B cell (primary cell): Measurements from ENCODE around the gene ZNHIT2. TPM values are rescaled to one million over a fixed set of nuclear protein-coding genes. Genes with fewer than 3 reads are reported as not detected.

Source experiments
- ATAC-seq: fragments of 200-7000 bp; cut with Tn5 transposase; one replicate; pipeline ENCODE4 v1.10.0; 2021; ENCODE audit warnings: low read depth, mild to moderate bottlenecking, moderate number of reproducible peaks, moderate library complexity
- CTCF ChIA-PET: fragments of 350-600 bp; sonication (Branson Sonifier 250); formaldehyde crosslinking; loops from one replicate; lab custom pipeline; 2021; ENCODE audit warnings: antibody characterized with exemption, inconsistent platforms; lab: Charles Lee
- POLR2A ChIA-PET: fragments of 350-600 bp; sonication (Branson Sonifier 250); formaldehyde crosslinking; loops from one replicate; lab custom pipeline; 2021; ENCODE audit warnings: antibody characterized with exemption; lab: Charles Lee
- DNase-seq: peaks from one replicate; pipeline ENCODE4 v3.0.0; 2013
- H2AFZ ChIP-seq: 2 replicates; pipeline ENCODE4 v1.6.1; 2012; ENCODE audit warnings: mild to moderate bottlenecking, low read depth, low read length; ENCODE audit not compliant: insufficient read depth, poor library complexity, severe bottlenecking
- H3K27ac ChIP-seq, 2 donors: 1 replicate in 1 of 2; 2 replicates in 1 of 2; pipeline ENCODE4 v1.5.1; 2012 to 2013; ENCODE audit warnings: low read length in 2 of 2, mild to moderate bottlenecking in 2 of 2, moderate library complexity in 1 of 2
- H3K27me3 ChIP-seq, 4 experiments: fragments of 200-600 bp in 1 of 4; sonication (generic) in 1 of 4; replicated peaks in 1 of 4; 1 replicate in 2 of 4; 2 replicates in 2 of 4; pipeline versions ENCODE4 v1.6.1 to v1.7.0; 2013 to 2016; ENCODE audit warnings: low read length in 3 of 4, mild to moderate bottlenecking in 2 of 4, mixed read lengths in 1 of 4, moderate library complexity in 1 of 4; ENCODE audit not compliant: insufficient read depth in 4 of 4, control insufficient read depth in 3 of 4; ENCODE audit errors: control extremely low read depth in 1 of 4
- H3K36me3 ChIP-seq, 2 experiments: replicated peaks in 1 of 2; 1 replicate in 1 of 2; 2 replicates in 1 of 2; pipeline versions ENCODE4 v1.6.1 to v1.7.1; 2013; ENCODE audit warnings: low read length in 1 of 2; ENCODE audit not compliant: insufficient read depth in 2 of 2, control insufficient read depth in 1 of 2; ENCODE audit errors: control extremely low read depth in 1 of 2, extremely low read depth in 1 of 2
- H3K4me1 ChIP-seq, 2 donors: fragments of 200-600 bp in 1 of 2; sonication (generic) in 1 of 2; 1 replicate in 1 of 2; 2 replicates in 1 of 2; pipeline versions ENCODE4 v1.5.1 to v1.6.1; 2013 to 2017; ENCODE audit warnings: low read length in 2 of 2; ENCODE audit not compliant: control insufficient read depth in 2 of 2, insufficient read depth in 2 of 2
- H3K4me2 ChIP-seq: replicated peaks from 2 replicates; pipeline ENCODE3; 2012; ENCODE audit warnings: mild to moderate bottlenecking, low read depth, low read length; ENCODE audit not compliant: poor library complexity, severe bottlenecking
- H3K4me3 ChIP-seq, 5 experiments: fragments of 200-600 bp in 1 of 5; sonication (generic) in 1 of 5; 1 replicate in 3 of 5; 2 replicates in 2 of 5; pipeline versions ENCODE4 v1.5.1 to v1.7.0; 2011 to 2016; ENCODE audit warnings: low read length in 4 of 5, mild to moderate bottlenecking in 4 of 5, low read depth in 2 of 5, control low read depth in 1 of 5, moderate library complexity in 1 of 5; ENCODE audit not compliant: insufficient read depth in 1 of 5; ENCODE audit errors: control extremely low read depth in 1 of 5, extremely low read depth in 1 of 5
- H3K79me2 ChIP-seq: fragments of 200-600 bp; sonication (generic); one replicate; pipeline ENCODE4 v1.6.0; 2016; ENCODE audit warnings: low read length; ENCODE audit not compliant: control insufficient read depth, insufficient read depth
- H3K9ac ChIP-seq: fragments of 200-600 bp; sonication (generic); 2 replicates; pipeline ENCODE4 v1.6.1; 2017; ENCODE audit warnings: mild to moderate bottlenecking, low read length, moderate library complexity
- H3K9me3 ChIP-seq, 3 donors: one replicate each; pipeline versions ENCODE4 v1.6.1 to v1.7.1; 2013; ENCODE audit warnings: low read length in 2 of 3; ENCODE audit not compliant: control insufficient read depth in 2 of 3, insufficient read depth in 1 of 3; ENCODE audit errors: control extremely low read depth in 1 of 3
- H4K20me1 ChIP-seq: 2 replicates; pipeline ENCODE4 v1.6.0; 2012; ENCODE audit warnings: mild to moderate bottlenecking, low read length; ENCODE audit not compliant: insufficient read depth, control insufficient read depth, poor library complexity, severe bottlenecking
- H3K27ac Mint-ChIP-seq: one replicate; pipeline ENCODE4 v1.8.0; 2021; ENCODE audit warnings: mixed read lengths
- H3K27me3 Mint-ChIP-seq: one replicate; pipeline ENCODE4 v1.8.0; 2021; ENCODE audit warnings: mixed read lengths
- H3K4me1 Mint-ChIP-seq: one replicate; pipeline ENCODE4 v1.8.0; 2021; ENCODE audit warnings: mixed read lengths
- H3K4me3 Mint-ChIP-seq: one replicate; pipeline ENCODE4 v1.8.0; 2021; ENCODE audit warnings: mixed read lengths
- H3K9me3 Mint-ChIP-seq: one replicate; pipeline ENCODE4 v1.8.0; 2022; ENCODE audit warnings: mixed read lengths; ENCODE audit not compliant: insufficient read depth
- CTCF ChIP-seq: fragments of 200-600 bp; IDR thresholded peaks from one replicate; pipeline ENCODE4 v1.8.0; 2022; ENCODE audit warnings: antibody characterized with exemption, mild to moderate bottlenecking
- EZH2 ChIP-seq: IDR thresholded peaks from 2 replicates; pipeline ENCODE4 v1.6.1; 2012; ENCODE audit warnings: borderline replicate concordance, low read depth, mild to moderate bottlenecking, moderate library complexity, low read length; ENCODE audit not compliant: insufficient read depth, poor library complexity, severe bottlenecking
- WGBS: methylation state at CpG from one replicate; pipeline ENCODE4 v1.1.5; 2013; ENCODE audit warnings: missing lambda C conversion rate; ENCODE audit not compliant: insufficient coverage; 5-methylcytosine and 5-hydroxymethylcytosine counted together
- intact Hi-C: fragments of 100-400 bp; cut with micrococcal nuclease; formaldehyde crosslinking; loops from one replicate; pipeline ENCODE4 v1.10.0; 2022
- polyA plus RNA-seq: library from polyadenylated mRNA; depleted of rRNA; stranded (reverse); fragments of >200 nt; gene quantifications from 2 replicates; pipeline ENCODE4 v1.2.3, GENCODE V29; 2012
- total RNA-seq, 2 donors: library from RNA; stranded (reverse); fragments of 120-200 nt in 1 of 2; gene quantifications; 1 replicate in 1 of 2; 2 replicates in 1 of 2; pipeline versions ENCODE4 v1.2.3 to v1.2.4, GENCODE V29; 2013 to 2022

The ZNHIT2 gene
- total and polyA plus RNA-seq, 2 donors (not counting 1 experiment from before 2014, with no cell fraction given): 6.2 to 14.1 TPM

GRCh38 chr11:65159012-65159411 is 41.5 kb upstream of the ZNHIT2 start:
- Mint-ChIP-seq H3K27ac (no peak overlapping the region), H3K4me1 (peaks cover 13% of the 10 kb centered on the region), H3K9me3 (no peaks in the 10 kb centered on the region), H3K4me3 (no peak overlapping the region), H3K27me3 (no peaks in the 10 kb centered on the region)
- Histone ChIP-seq H3K79me2 (no peaks in the 10 kb centered on the region), H3K36me3 (no peaks in the 10 kb centered on the region), H3K9ac (no peak overlapping the region), H4K20me1 (no peaks in the 10 kb centered on the region), H3K4me3 (no peak overlapping the region), H3K27me3 (no peaks in the 10 kb centered on the region), H2AFZ (no peak overlapping the region), H3K27ac (no peak overlapping the region), H3K4me1 (peaks cover 0 to 8% of the 10 kb centered on the region in 2 donors), H3K4me2 (no peak overlapping the region), H3K9me3 (no peaks in the 10 kb centered on the region)
- no CpG with 5 or more reads among the region's 5 CpGs for WGBS
- POLR2A ChIA-PET: interaction anchor here (0.7 kb wide), 1 partner anchor 9 kb away, joined by 3 read pairs; no protein-coding TSS in a partner anchor
- no peak for TF ChIP-seq CTCF
- no peak for TF ChIP-seq EZH2
- DNase-seq (no peak), ATAC-seq (no peak)
- intact Hi-C loops: no loop called here
- CTCF ChIA-PET: no interaction called here

DNA sequence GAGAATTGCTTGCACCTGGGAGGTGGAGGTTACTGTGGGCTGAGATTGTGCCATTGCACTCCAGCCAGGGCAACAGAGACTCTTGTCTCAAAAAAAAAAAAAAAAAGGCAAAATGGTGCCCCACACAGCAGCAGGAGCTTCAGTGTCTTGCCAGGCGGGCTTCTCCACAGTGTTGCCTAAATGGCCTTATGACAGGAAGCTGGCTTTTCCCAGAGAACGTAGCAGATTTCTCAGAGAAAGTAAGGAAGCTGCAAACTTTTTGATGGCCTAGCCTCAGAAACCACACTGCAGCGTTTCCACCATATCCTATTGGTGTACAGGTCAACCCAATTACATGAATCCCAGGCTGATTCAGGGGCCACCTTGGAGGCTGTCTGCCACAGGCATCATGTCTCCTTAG is 39.8 kb upstream of the ZNHIT2 start:
- H3K27me3 Mint-ChIP-seq: no peaks in the 10 kb centered on the region
- H3K36me3 ChIP-seq: no peaks in the 10 kb centered on the region
- WGBS: 85% methylated on average over 3 of the region's 3 CpGs
- TF ChIP-seq CTCF: no peak
- no peak for TF ChIP-seq EZH2
- no peaks in the 10 kb centered on the region for H3K9me3 Mint-ChIP-seq
- no peaks in the 10 kb centered on the region for H4K20me1 ChIP-seq
- CTCF ChIA-PET: interaction anchor here (0.7 to 1.4 kb wide), 2 partner anchors 21 to 44 kb away, joined by 3 to 4 read pairs; no protein-coding TSS in a partner anchor
- H3K9me3 ChIP-seq: no peaks in the 10 kb centered on the region
- H3K4me3 Mint-ChIP-seq: no peak overlapping the region
- peaks cover under 1 to 9% of the 10 kb centered on the region in 2 donors for H3K4me1 ChIP-seq
- intact Hi-C loops: no loop called here
- H3K4me2 ChIP-seq: no peak overlapping the region
- no peak overlapping the region for H3K9ac ChIP-seq
- H3K27ac ChIP-seq: no peak overlapping the region
- H3K4me3 ChIP-seq: no peak overlapping the region
- H3K4me1 Mint-ChIP-seq: peaks cover 18% of the 10 kb centered on the region
- ATAC-seq (no peak), DNase-seq (no peak)
- H3K79me2 ChIP-seq: no peaks in the 10 kb centered on the region
- no peak overlapping the region for H2AFZ ChIP-seq
- POLR2A ChIA-PET: interaction anchor here (0.6 kb wide), 1 partner anchor 41 kb away, joined by 4 read pairs; no protein-coding TSS in a partner anchor
- H3K27ac Mint-ChIP-seq: no peak overlapping the region
- H3K27me3 ChIP-seq: no peaks in the 10 kb centered on the region
